Measurements from ENCODE around the gene GNAT2.

GNAT2 gene

DNA sequence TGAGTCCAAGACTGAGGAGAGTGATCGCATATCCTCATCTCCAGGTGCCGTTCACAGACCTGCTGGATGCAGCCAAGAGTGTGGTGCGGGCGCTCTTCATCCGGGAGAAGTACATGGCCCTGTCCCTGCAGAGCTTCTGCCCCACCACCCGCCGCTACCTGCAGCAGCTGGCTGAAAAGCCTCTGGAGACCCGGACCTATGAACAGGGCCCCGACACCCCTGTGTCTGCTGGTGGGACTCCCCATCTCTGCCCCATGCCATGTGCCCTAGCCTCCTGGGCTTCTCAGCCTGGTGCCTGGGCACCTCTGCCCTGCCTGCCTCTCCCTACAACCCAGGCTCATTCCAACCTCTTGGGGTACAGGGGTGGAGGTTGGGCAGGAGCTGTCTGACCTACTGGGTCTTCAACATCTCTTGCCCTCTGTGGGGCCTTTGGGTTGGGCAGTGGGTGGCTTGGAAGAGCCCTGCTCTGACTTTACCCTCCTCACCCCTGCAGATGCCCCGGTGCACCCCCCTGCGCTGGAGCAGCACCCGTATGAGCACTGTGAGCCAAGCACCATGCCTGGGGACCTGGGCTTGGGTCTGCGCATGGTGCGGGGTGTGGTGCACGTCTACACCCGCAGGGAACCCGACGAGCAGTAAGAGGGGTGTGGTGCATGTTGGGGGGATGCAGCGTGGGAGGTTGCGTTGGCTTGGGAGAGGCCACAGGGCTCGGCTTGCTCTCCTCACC, 7.4 kb upstream of the GNAT2 start:
- DNase-seq = no peak

DNA sequence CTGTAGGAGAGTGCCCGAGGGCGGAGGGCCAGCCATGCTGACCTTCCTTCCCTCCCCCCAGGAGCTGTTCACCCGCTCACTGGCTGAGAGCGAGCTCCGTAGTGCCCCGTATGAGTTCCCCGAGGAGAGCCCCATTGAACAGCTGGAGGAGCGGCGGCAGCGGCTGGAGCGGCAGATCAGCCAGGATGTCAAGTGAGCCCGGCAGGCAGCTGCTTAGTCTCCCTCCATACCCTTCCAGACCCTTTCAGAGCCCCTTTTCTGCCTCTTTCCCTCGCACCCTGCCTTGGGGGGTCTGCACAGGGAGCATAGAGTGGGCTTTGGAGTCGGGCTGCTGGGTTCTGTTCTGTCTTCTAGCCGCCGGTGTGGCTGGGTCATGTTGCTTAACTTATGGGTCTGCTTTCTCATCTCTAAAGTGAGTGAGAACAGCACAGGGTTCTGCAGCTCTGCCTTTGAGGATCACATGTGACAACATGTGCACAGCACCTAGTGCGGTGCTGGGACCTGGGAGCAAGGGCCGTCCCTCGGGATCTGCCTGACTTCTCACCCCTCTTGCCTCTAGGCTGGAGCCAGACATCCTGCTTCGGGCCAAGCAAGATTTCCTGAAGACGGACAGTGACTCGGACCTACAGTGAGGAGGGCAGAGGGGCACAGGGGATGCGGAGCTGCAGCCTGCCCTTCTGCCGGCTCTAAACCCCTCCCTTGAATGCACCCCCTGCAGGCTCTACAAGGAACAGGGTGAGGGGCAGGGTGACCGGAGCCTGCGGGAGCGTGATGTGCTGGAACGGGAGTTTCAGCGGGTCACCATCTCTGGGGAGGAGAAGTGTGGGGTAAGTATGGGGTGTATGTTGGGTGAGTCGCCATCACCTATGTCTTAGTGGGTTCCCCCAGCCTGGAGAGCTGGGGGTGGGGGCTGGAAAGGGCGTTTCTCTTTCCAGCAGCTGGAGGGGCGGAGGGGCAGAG, 6.5 kb upstream of the GNAT2 start:
- DNase-seq = no peak

DNA sequence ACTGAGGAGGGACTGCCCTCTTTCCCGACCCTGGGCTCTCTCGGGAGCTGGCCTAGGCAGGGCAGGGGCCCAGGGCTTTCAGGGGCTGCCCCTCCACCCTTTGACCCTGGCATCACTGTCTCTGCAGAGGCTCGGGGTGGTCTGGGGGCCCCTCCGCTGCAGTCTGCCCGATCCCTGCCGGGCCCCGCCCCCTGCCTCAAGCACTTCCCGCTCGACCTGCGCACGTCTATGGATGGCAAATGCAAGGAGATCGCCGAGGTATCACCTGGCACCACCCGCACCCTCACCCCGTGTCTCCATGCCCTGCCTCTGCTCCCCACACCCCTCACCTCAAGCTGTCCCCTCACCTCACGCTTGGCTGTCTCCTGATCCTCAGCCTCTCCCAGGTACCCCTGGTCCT, 5.8 kb upstream of the GNAT2 start:
- DNase-seq = no peak

DNA sequence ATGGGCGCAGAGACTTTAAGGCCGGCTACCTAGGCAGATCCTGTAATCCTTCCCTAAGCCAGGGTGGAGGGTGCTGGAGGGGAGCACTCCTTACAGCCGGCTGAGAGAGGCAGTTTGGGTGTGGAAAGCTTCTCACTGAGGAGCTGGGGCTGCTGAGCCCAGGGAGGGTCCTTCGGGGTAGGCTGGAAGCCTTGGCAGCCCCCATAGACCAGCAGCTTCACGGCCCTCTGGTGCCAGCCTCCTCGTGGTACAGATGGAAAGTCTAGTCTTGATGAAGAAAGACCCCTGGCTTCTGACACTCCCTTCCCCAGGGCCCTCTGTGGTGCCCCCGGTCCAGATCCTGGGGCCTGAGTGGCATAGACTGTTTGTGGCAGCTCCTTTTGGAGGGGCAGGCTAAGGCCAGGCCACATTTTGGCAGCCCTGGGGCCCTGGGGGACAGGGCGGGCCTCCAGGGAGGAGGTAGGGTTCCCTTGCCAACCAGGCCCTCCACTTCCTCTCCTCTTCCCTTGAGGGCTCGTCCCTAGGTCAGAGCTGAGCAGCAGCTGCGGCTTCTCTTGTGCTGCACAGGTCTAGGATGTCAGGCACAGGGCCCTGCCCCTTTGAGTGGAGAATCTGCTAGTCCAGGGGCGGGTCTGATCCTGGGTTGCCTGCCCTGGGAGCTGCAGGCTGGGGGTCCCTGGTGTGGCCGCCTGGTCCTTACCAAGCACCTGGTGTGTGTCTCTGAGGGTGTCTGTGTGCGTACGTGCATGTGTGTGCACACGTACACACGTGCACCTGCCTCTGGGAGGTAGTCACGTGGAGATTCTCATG, 5.0 kb upstream of the GNAT2 start:
- peak; percentile 83 to 86 for DNase-seq

DNA sequence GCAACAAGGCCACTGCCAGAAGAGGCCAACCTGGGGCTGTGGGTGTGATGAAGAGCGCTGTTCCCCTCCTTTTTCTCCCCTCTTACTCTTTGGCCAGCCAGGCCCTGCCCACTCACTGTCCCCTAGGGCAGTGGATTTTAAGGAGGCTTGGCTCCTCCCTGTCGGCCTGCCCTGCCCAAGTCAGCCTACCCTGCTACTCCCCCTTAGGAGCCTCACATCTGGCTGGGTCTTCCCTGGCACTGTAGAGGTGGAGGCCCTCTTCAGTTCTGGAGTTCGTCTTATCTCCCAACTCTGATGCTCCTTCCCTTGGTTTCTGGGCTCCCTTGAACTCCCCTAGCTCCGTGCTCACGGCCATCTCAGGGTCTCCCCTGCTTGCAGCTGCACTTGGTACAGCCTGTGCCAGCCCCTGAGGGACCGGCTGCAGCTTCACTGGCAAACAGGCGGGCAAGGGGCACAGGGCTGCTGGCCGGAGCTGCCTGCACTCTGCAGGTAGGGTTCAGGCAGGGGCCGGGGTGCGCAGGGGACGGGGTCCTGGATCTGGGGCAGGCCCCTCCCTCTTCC, 4.3 kb upstream of the GNAT2 start:
- DNase-seq = no peak

DNA sequence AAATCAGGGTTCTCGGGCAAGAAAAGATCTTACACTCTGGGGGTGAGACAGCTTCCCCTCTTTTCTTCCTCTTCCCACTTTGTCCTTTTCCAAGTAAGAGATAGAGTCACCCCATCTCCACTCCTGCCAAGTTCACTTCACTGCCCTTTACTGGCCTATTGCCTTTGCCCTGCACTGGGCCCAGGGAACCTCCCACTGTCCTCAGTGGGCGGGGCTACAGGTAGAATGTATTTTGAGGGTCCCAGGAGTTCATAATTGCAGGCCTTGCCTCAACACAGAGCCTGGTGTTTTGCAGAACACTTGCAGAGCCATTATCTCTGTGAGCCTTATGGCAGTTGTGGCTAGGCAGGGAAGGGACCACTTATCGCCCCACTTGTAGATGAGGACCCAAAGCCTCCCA, 3.5 kb upstream of the GNAT2 start:
- no peak for DNase-seq

DNA sequence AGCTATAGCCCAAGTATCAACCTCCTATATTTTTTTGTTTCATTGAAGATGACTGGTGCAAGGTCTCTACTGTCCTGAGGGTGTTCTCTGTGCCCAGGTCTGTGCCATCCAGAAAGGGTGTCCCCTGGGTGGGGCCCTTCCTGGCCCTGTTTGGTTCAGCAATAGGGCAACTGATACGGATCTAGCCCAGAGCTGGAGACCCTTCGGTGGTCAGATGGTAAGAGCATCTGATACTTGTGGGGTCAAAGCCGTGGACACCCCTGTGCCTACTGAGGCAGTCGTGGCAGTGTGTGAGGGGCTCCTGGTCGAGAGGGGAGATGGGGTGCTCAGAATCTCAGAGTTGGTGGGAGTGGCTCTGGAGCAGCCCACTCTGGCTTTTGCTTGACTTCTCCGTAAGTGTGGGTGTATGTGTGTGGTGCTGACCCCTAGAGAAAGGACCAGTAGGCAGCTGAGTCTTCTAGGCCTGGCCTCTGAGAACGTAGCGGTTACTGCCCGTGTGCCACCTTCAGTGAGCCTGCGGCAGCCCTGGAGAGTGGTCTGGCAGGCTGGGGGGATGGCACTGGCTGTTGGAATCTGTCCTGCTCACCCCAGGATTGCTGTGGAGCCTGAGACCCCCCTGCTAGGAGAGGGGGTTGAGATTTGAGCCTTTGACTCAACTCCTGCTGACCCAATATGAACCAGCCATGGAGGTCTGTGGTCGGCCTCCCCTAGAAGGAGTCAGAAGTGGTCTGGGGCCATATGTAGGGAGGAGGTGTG, 2.9 kb upstream of the GNAT2 start:
- no peak for DNase-seq

DNA sequence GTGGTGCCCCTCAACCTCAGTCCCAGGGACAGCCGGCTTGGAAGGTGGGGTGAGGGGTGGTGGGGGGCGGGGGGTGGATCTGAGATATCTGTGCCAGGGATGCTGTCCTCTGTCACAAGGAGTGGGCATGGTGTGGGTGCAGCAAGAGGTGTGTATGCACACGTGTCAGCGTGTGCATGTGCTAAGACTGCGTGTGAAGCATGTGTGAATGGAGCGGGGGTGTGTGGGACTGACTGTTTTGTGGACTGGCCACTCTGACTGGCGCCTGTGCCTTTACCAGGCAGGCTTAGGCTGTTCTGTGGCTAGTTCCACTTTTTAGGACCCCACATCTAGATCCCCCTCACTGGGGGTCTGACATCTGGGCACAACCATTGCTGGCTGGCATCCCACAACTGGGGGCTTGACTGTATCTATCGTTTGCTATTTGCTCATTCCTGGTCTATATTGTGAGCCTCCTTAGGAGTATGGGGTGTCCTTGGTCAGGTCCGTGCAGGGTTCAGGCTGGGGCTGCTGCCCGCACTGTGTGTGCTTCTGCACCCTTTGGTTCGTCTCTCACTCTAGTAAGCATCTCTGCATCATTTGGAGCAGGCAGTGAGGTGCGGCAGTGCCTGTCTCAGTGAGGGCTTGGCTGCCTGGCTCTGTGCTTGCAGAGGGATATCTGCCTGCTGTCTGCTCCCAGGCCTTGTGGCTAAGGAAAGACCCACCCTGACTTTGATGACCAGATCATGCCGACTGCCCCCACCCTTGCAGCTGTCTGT, 2.1 kb upstream of the GNAT2 start:
- DNase-seq = no peak

DNA sequence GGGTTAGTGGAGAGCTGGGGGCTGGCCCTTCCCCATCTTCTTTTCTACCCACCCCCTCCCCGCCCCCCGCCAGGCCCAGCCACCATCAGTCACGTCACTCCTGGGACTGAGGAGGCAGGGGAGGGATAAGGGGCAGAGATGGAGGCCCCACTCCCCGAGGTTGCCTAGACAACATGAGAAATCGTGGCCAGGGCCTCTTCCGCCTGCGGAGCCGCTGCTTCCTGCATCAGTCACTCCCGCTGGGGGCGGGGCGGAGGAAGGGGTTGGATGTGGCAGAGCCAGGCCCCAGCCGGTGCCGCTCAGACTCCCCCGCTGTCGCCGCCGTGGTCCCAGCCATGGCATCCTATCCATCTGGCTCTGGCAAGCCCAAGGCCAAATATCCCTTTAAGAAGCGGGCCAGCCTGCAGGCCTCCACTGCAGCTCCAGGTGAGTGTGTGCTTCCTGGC, 1.4 kb upstream of the GNAT2 start:
- DNase-seq = peak; percentile 96 to 99

DNA sequence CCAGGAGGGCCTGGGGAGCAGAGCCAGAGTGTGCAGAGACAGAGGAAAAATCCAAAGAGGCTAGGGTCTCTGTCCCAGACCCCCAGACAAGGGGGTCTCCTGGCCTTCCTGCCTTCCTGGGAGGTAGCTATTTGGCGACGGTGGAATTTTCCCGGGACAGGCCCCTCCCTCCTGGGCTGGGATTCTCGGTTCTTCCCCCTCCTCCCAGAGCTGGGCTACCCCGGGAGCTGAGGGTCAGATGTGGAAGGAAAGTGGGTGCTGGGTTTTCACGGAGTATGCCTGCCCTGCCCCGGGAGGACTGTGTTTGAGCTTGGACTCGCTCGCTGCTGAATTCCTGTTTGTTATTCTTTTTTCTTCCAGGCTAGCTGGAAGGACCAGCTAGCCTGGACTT, 980 bp upstream of the GNAT2 start:
- peak; percentile 25 to 26 for DNase-seq

DNA sequence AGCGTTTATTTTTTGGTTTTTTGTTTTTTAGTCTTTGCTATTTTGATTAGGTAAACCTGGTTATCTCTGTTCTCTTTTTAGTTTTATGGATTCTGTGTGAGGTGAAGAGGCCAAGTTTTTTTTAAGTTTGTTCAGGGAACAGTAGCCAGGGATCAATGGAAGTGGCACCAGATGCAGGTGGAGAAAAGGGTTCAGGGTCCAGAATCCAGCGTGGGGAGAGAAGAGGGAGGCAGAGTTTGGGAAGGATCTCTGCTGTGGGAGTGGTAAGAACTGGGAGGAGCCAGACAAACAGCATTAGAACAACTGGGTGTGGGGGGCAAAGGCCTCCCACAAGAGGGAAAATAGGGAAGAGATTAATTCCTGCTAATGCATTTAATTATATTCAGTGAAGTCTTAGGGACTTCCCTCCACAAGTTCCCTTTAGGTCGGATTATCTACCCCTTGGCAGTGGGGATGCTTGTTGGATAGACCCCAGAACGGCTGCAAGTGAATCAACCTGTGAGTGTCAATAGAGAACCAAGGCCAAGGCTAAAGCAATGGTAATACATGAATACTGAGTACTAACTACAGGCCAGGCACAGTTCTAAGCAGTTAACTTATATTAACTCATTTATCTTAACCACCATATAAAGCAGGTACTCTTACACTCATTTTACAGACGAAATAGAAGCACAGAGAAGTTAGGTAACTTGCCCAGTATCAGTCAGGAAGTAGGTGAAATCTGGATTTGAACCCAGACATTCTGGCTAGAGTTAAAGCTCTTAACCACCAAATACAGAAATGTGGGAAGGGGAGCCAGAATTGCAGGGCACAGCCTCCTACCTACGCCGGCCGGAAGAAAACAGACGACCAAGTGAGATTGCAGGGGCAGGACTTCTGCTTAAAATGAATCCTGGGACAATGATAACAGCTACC, 498 bp downstream of the GNAT2 start:
- DNase-seq = peak in 1 of 2 experiments; percentile 32

DNA sequence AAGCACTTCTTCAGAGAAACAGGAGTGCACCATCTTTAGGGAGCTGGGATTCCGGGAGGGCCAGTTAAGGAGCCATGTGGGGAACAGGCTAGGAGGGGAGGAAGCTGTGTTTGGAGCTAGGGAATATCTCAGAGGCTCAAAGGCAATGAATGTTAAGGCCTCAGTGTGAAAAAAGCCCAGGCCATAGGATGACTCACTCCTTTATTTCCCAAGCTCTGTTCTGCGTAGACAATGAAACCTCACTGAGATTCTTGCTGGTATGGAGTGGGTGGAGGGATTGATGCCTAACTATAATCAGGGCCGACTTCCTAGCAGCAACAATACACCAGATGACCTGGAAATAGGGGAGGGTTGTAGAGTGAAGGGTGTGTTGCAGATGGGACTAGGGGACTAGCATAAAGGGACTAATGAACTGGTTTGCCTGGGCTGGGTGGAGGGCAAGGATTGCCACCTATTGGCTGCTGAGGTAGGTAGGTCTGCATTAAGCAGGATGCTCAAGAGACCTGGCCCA, 2.1 kb downstream of the GNAT2 start:
- DNase-seq = peak; percentile 29 to 40

DNA sequence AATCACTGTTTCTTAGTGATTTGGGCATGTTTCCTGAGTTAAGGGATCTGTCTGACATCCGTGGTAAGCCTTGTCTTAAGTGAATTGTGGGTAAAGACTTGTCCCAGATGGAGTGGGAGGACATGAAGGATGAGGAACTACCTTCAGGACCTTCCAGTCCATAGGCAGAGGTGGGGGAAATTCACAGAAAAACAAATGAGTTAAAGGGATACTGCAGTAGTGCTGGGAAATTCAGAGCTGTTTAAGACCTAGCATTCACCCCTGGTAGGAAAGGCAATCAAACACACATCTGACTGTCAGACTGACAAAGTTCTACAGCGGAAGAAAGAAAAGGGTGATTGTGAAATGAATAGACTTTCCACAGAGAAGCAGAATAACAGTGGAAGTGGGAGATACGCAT, 3.0 kb downstream of the GNAT2 start:
- no peak for DNase-seq

DNA sequence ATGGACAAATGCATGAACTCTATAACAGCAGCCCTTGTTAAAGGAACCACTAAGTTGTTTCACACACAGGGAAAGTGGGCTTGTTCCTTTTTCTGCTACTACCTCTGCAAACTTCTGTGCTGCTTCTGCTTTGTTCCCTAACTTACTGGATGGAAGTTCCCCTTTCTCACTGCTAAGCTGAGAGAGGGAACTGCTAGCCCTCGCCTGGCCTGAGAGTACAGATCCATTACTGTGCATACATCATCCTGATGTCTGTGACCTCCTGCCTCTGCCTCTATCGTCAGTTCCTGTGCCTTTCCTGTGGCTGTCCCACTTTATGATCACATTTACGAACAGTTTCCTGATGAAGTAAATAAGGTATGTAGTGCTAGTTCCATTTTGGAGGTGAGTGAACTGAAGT, 3.5 kb downstream of the GNAT2 start:
- peak; percentile 98 to 99 for DNase-seq

DNA sequence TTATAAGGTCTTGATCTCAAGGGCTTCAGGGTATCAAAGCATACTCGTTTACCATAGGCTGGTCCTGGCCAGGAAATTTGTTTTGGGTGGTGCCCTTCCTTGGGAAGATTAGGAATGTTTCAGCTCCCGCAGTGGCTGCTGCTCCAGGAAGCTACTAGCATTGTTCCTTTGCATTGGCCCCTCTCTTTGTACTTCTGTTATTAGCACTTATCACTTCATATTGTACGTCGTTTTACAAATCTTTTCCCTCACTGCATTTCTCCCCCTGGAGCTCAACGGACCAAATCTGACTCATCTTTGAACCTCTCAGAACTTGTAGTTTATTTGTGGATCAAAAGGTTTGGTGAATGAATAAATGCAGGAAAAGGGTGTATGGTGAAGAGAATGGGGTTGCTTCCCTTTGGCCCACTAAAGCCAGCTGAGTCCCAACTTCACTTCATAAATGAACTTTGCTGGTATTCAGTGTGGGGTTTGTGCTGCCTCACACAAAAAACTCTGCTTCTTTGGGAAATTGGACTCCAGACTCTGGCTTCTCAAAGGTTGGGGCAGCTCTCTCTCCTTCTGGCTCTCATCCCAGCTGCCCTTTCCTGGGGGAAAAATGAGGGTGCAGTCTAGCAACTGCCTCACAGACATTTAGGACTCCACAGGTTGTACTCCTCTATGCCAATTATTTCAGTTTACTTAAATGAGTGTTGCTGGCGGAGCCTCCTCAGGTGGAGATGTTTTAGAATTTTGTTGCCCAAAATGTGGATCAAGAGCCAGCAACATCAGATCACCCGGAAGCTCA, 5.9 kb downstream of the GNAT2 start:
- no peak for DNase-seq

DNA sequence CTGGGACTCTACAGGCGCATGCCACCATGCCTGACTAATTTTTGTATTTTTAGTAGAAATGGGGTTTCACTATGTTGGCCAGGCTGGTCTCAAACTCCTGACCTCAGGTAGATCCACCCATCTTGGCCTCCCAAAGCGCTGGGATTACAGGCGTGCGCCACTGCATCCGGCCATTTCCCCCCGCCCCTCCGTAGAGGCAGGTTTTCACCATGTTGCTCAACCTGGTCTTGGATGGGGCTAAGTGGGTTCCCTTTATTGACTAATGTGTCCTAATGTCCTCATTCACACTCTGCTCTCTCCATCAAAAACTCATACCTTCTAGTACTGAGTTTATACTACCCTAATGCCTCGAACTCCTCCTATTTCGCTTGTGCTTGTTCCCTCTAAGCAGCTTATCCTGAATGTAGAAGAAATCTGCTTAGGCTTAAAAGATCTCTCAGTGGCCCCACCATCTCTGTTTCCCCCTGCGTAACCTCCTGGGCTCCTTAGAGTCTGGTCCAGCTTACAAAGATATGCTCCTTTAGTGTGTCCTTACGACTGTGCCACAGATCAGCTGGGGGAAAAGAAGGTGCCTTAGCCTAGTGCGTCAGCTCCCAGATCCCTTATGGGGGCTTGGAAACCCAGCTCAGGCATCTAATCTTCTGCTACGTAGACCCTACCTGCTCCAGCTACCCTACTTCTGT, 8.0 kb downstream of the GNAT2 start:
- DNase-seq = no peak

DNA sequence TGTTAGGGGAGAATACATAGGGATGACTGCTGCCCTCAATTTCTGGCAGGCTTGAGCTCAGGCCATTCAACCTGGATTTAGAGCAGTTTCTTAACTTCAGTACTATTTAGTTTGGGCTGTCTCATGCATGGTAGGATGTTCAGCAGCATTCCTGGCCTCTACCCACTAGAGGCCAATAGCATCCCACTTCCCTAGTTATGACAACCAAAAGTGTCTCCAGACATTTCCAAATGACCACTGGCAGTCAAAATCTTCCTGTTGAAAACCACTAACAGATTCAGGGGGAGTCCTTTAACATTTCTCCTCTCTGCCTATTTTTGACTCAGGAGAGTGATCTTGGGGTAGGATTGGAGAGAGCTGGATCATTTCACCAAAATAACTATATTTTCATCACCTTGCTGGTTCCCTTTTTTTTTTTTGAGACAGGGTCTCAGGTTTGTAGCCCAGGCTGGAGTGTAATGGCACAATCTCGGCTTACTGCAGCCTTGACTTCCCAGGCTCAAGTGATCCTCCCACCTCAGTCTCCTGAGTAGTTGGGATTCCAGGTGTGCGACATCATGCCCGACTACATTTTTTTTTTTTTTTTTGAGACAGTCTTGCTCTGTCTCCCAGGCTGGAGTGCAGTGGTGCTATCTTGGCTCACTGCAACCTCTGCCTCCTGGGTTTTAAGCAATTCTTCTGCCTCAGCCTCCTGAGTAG, 8.7 kb downstream of the GNAT2 start:
- no peak for DNase-seq

DNA sequence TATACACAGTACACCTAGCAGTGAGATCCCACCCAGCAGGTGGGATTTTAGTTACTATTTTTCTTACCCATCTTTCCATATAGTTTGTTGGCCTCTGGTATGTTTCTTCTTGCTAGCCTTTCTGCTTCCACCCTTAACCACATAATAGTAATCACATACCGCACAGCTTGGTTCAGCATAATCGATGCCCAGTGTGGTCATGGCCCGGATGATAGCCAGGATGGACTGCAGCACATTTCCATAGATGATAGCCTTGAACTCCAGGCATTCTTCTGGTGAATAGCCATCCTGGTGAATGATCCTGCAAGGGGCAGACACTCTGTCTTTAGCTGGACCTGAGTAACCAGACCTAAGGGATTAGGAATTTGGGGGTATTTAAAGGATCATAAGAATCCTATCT, 9.5 kb downstream of the GNAT2 start:
- DNase-seq = no peak
